VCaP (cell line): ENCODE data around the gene MIER3.

Experiments
- H3K27ac ChIP-seq: fragments of 450-650 bp; 2 replicates; pipeline ENCODE4 v1.5.1; 2017
- TF ChIP-seq, protein P1 (sequence below): fragments of 450-650 bp; conservative IDR thresholded peaks from 2 replicates; pipeline ENCODE4 v1.5.1; 2017; ENCODE audit warnings: mild to moderate bottlenecking, moderate library complexity

Gene MIER3

GRCh38 chr5:56896763-56897162 lies 55.2 kb downstream of the MIER3 start:
- TF ChIP-seq, protein P1, sequence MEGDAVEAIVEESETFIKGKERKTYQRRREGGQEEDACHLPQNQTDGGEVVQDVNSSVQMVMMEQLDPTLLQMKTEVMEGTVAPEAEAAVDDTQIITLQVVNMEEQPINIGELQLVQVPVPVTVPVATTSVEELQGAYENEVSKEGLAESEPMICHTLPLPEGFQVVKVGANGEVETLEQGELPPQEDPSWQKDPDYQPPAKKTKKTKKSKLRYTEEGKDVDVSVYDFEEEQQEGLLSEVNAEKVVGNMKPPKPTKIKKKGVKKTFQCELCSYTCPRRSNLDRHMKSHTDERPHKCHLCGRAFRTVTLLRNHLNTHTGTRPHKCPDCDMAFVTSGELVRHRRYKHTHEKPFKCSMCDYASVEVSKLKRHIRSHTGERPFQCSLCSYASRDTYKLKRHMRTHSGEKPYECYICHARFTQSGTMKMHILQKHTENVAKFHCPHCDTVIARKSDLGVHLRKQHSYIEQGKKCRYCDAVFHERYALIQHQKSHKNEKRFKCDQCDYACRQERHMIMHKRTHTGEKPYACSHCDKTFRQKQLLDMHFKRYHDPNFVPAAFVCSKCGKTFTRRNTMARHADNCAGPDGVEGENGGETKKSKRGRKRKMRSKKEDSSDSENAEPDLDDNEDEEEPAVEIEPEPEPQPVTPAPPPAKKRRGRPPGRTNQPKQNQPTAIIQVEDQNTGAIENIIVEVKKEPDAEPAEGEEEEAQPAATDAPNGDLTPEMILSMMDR, result no peak
- no peak overlapping the region for H3K27ac ChIP-seq

DNA sequence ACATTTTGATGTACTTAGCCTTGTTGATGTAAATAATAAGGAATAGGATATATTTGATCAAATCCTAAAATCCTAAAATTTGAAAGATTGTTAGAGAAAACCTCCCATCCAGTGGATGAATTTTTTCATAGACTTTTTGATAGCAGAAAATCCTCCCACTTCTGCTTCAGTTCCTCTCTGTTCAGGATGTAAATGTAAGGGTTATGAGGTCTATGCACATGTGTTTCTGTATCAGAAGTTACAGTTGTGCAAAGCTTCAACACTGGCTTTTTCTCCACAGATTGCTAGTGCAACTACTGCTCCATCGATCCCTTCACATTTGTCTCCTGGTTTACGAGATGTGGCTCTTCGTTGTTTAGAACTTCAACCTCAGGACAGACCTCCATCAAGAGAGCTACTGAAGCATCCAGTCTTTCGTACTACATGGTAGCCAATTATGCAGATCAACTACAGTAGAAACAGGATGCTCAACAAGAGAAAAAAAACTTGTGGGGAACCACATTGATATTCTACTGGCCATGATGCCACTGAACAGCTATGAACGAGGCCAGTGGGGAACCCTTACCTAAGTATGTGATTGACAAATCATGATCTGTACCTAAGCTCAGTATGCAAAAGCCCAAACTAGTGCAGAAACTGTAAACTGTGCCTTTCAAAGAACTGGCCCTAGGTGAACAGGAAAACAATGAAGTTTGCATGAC lies 58.5 kb downstream of the MIER3 start:
- TF ChIP-seq, protein P1, result no peak
- H3K27ac ChIP-seq, result no peak overlapping the region

DNA sequence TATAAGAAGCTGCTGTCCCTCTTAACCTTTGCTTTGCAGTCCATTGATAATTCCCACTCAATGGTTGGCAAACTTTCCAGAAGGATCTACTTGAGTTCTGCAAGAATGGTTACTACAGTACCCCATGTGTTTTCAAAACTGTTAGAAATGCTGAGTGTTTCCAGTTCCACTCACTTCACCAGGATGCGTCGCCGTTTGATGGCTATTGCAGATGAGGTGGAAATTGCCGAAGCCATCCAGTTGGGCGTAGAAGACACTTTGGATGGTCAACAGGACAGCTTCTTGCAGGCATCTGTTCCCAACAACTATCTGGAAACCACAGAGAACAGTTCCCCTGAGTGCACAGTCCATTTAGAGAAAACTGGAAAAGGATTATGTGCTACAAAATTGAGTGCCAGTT lies 70.4 kb downstream of the MIER3 start:
- TF ChIP-seq, protein P1, result no peak
- no peak overlapping the region for H3K27ac ChIP-seq

GRCh38 chr5:56876327-56876726 lies 75.6 kb downstream of the MIER3 start:
- no peak overlapping the region for H3K27ac ChIP-seq
- TF ChIP-seq, protein P1, result no peak

DNA sequence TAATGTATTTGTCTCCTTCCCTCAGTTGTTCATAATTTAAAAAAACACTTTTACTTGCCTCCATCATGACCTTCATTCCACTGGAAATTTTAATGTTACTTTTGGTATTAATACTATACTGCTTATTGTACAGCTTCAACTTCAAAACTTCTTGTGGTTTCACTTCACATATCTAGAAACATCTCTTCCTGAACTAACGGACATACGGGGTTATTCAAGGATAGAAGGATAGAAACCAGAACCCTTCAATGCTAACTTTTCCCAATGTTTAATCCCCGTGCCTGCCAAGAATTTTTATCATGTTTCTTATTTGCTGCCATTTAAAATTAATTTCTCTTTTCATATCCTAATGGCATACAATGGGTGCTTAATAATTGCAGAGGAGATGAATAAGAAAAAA lies 78.9 kb downstream of the MIER3 start:
- TF ChIP-seq, protein P1, result no peak

DNA sequence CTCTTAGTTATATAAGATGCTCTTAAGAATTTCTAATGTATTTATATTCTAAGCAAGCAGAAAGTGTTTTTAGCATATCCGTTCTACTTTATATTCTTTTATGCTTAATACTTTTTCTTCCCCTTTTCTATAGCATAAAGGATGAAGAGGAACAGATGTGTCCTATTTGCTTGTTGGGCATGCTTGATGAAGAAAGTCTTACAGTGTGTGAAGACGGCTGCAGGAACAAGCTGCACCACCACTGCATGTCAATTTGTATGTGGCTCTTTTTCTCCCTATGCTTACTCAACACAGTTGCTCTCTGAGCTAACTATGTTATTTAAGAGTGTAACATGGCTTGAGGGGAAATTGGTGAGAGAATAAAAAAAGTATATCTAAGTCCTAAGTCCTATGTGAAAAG lies 80.1 kb downstream of the MIER3 start:
- TF ChIP-seq, protein P1, result no peak

More for the DNA sequence above, 78.9 kb downstream of the MIER3 start:
- no peak overlapping the region for H3K27ac ChIP-seq

More for the DNA sequence above, 80.1 kb downstream of the MIER3 start:
- no peak overlapping the region for H3K27ac ChIP-seq
